ENCODE data around the gene EIF2S2.

EIF2S2 gene

DNA sequence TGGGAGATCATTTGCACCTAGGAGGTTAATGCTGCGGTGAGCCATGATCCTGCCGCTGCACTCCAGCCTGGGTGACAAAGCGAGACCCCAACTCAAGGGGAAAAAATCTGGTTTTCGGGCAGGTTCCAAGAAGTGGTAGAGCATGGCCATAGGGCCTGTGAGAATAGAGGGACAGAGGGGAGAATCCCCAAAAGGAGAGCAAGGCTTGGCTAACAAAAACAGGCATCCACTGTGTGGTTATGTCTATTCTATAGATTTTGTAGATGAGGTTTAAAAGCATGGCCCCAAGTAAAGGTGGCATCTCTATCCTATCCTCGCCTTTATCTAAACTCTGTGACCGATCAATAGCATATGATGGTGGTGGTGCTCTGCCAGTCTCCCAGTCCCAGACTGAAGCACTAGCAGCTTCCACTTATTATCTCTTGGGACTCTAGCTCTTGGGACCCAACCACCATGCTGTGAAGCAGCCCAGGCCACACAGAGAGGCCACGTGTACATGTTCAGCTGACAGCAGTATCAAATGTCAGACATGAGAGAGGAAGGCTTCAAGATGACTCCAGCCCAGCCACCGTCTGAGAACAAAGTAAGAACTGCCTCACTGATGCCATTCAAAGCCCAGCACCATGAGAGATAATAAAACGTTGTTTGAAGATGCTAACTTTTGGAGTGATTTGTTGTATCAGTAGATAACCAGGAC lies 27.7 kb downstream of the EIF2S2 start (continued):
- TF ChIP-seq ZNF518A (tag by site-specific recombination; conservative IDR thresholded peaks at IDR 0.05; ENCODE audit: low read depth) (no peak), GLIS1 (tag by site-specific recombination; IDR thresholded peaks at IDR 0.05) (peak; percentile 68)

- Histone ChIP-seq H3K36me3 (ENCODE audit: control insufficient read depth in 2 of 2, insufficient read depth in 1 of 2, low read length in 2 of 2) (peaks cover 0 to 68% of the 10 kb centered on the region in 2 experiments), H3K4me1 (ENCODE audit: control insufficient read depth, insufficient read depth, low read length) (peaks cover 3% of the 10 kb centered on the region; the same call in 1 of the 2 replicates), H3K27ac (ENCODE audit: extremely low read depth, low read depth, low read length) (no peak overlapping the region), H3K9me3 (ENCODE audit: control insufficient read depth, insufficient read depth, low read depth, low read length) (no peaks in the 10 kb centered on the region), H3K4me3 (ENCODE audit: low read depth, low read length) (no peak overlapping the region)
- CTCF ChIA-PET, result interaction anchor here (0.7 to 1.0 kb wide), 2 partner anchors 14 to 151 kb away, joined by 3 to 4 read pairs; no protein-coding TSS in a partner anchor
- POLR2A ChIA-PET, result interaction anchor here (1.0 to 1.6 kb wide), 2 partner anchors 10 to 28 kb away, joined by 3 to 8 read pairs; partner anchors contain the start of gene EIF2S2
- TF ChIP-seq, protein P1, sequence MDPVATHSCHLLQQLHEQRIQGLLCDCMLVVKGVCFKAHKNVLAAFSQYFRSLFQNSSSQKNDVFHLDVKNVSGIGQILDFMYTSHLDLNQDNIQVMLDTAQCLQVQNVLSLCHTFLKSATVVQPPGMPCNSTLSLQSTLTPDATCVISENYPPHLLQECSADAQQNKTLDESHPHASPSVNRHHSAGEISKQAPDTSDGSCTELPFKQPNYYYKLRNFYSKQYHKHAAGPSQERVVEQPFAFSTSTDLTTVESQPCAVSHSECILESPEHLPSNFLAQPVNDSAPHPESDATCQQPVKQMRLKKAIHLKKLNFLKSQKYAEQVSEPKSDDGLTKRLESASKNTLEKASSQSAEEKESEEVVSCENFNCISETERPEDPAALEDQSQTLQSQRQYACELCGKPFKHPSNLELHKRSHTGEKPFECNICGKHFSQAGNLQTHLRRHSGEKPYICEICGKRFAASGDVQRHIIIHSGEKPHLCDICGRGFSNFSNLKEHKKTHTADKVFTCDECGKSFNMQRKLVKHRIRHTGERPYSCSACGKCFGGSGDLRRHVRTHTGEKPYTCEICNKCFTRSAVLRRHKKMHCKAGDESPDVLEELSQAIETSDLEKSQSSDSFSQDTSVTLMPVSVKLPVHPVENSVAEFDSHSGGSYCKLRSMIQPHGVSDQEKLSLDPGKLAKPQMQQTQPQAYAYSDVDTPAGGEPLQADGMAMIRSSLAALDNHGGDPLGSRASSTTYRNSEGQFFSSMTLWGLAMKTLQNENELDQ (tag by site-specific recombination; IDR thresholded peaks at IDR 0.05; ENCODE audit: low read depth), result no peak
- TF ChIP-seq OSR2 (tag by site-specific recombination; IDR thresholded peaks at IDR 0.05), result peak; percentile 55; the same call in 1 of the 2 replicates
Measured at GRCh38 chr20:34083781-34084180, 28.3 kb downstream of the EIF2S2 start.

GRCh38 chr20:34083137-34083536 lies 28.9 kb downstream of the EIF2S2 start:
- POLR2A ChIA-PET, result interaction anchor here (1.0 to 1.6 kb wide), 2 partner anchors 10 to 29 kb away, joined by 3 to 8 read pairs; partner anchors contain the start of gene EIF2S2
- Histone ChIP-seq H3K36me3 (ENCODE audit: control insufficient read depth in 2 of 2, insufficient read depth in 1 of 2, low read length in 2 of 2) (peaks cover 0 to 68% of the 10 kb centered on the region in 2 experiments; a peak in 2 of 3 replicates), H3K27ac (ENCODE audit: extremely low read depth, low read depth, low read length) (no peak overlapping the region)
- peak; percentile 72 for TF ChIP-seq ZNF692 (tag by site-specific recombination; IDR thresholded peaks at IDR 0.05)
- no peak for TF ChIP-seq ZNF132 (tag by site-specific recombination; IDR thresholded peaks at IDR 0.05; ENCODE audit: borderline replicate concordance)
- no peak for TF ChIP-seq ZNF350 (tag by site-specific recombination; IDR thresholded peaks at IDR 0.05)
- TF ChIP-seq ZNF335 (tag by site-specific recombination; conservative IDR thresholded peaks at IDR 0.05), result no peak
- TF ChIP-seq ZNF449 (tag by site-specific recombination; IDR thresholded peaks at IDR 0.05), result peak; percentile 70; the same call in 1 of the 2 replicates
- TF ChIP-seq, protein P2, sequence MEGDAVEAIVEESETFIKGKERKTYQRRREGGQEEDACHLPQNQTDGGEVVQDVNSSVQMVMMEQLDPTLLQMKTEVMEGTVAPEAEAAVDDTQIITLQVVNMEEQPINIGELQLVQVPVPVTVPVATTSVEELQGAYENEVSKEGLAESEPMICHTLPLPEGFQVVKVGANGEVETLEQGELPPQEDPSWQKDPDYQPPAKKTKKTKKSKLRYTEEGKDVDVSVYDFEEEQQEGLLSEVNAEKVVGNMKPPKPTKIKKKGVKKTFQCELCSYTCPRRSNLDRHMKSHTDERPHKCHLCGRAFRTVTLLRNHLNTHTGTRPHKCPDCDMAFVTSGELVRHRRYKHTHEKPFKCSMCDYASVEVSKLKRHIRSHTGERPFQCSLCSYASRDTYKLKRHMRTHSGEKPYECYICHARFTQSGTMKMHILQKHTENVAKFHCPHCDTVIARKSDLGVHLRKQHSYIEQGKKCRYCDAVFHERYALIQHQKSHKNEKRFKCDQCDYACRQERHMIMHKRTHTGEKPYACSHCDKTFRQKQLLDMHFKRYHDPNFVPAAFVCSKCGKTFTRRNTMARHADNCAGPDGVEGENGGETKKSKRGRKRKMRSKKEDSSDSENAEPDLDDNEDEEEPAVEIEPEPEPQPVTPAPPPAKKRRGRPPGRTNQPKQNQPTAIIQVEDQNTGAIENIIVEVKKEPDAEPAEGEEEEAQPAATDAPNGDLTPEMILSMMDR (tag by site-specific recombination; IDR thresholded peaks at IDR 0.05), result peak; percentile 34; the same call in 1 of the 2 replicates
- TF ChIP-seq, protein P3, sequence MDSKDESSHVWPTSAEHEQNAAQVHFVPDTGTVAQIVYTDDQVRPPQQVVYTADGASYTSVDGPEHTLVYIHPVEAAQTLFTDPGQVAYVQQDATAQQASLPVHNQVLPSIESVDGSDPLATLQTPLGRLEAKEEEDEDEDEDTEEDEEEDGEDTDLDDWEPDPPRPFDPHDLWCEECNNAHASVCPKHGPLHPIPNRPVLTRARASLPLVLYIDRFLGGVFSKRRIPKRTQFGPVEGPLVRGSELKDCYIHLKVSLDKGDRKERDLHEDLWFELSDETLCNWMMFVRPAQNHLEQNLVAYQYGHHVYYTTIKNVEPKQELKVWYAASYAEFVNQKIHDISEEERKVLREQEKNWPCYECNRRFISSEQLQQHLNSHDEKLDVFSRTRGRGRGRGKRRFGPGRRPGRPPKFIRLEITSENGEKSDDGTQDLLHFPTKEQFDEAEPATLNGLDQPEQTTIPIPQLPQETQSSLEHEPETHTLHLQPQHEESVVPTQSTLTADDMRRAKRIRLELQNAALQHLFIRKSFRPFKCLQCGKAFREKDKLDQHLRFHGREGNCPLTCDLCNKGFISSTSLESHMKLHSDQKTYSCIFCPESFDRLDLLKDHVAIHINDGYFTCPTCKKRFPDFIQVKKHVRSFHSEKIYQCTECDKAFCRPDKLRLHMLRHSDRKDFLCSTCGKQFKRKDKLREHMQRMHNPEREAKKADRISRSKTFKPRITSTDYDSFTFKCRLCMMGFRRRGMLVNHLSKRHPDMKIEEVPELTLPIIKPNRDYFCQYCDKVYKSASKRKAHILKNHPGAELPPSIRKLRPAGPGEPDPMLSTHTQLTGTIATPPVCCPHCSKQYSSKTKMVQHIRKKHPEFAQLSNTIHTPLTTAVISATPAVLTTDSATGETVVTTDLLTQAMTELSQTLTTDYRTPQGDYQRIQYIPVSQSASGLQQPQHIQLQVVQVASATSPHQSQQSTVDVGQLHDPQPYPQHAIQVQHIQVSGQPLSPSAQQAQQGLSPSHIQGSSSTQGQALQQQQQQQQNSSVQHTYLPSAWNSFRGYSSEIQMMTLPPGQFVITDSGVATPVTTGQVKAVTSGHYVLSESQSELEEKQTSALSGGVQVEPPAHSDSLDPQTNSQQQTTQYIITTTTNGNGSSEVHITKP (tag by site-specific recombination; IDR thresholded peaks at IDR 0.05), result peak; percentile 89

More at GRCh38 chr20:34083137-34083536, 28.9 kb downstream of the EIF2S2 start:
- CTCF ChIA-PET, result interaction anchor here (1.0 to 2.6 kb wide), 4 partner anchors 13 to 220 kb away, joined by 4 to 11 read pairs (median 4); no protein-coding TSS in a partner anchor
- Histone ChIP-seq H3K9me3 (ENCODE audit: control insufficient read depth, insufficient read depth, low read depth, low read length) (no peaks in the 10 kb centered on the region), H3K4me3 (ENCODE audit: low read depth, low read length) (no peak overlapping the region), H3K4me1 (ENCODE audit: control insufficient read depth, insufficient read depth, low read length) (peaks cover 3% of the 10 kb centered on the region; the same call in 1 of the 2 replicates)

Data from HEK293 (cell line).